Endodermal cell (in vitro differentiated cells): ENCODE measurements around the gene NXPH2. TPM values are rescaled to one million over a fixed set of nuclear protein-coding genes. Genes with fewer than 3 reads are reported as not detected.

Source experiments
- DNase-seq: peaks from one replicate; pipeline ENCODE4 v3.0.0-alpha.2; 2017
- H3K27ac ChIP-seq: 2 replicates; pipeline ENCODE4 v1.5.1; 2013; ENCODE audit warnings: mild to moderate bottlenecking, low read depth, low read length, moderate library complexity
- H3K27me3 ChIP-seq: 2 replicates; pipeline ENCODE4 v1.6.1; 2013; ENCODE audit warnings: mild to moderate bottlenecking, low read length, moderate library complexity; ENCODE audit not compliant: insufficient read depth, control insufficient read depth, poor library complexity, severe bottlenecking
- H3K36me3 ChIP-seq: 2 replicates; pipeline ENCODE4 v1.7.0; 2013; ENCODE audit warnings: mild to moderate bottlenecking, low read length, moderate library complexity; ENCODE audit not compliant: control insufficient read depth, insufficient read depth
- H3K4me1 ChIP-seq: one replicate; pipeline ENCODE4 v1.7.0; 2013; ENCODE audit warnings: low read length; ENCODE audit not compliant: control insufficient read depth, insufficient read depth
- H3K4me3 ChIP-seq: 2 replicates; pipeline ENCODE4 v1.5.1; 2013; ENCODE audit warnings: mild to moderate bottlenecking, low read length, moderate library complexity
- H3K9ac ChIP-seq: 2 replicates; pipeline ENCODE4 v1.6.1; 2013; ENCODE audit warnings: mild to moderate bottlenecking, low read length, moderate library complexity; ENCODE audit not compliant: poor library complexity, severe bottlenecking; ENCODE audit errors: extremely low read depth
- H3K9me3 ChIP-seq: 2 replicates; pipeline ENCODE4 v1.6.1; 2013; ENCODE audit warnings: mild to moderate bottlenecking, low read length, moderate library complexity; ENCODE audit not compliant: control insufficient read depth
- H3K27ac Mint-ChIP-seq: 2 replicates; pipeline ENCODE4 v1.8.0; 2020; ENCODE audit warnings: mixed read lengths
- H3K27me3 Mint-ChIP-seq: 2 replicates; pipeline ENCODE4 v1.8.0; 2021; ENCODE audit warnings: mild to moderate bottlenecking, mixed read lengths; ENCODE audit not compliant: insufficient read depth
- H3K36me3 Mint-ChIP-seq: 2 replicates; pipeline ENCODE4 v1.8.0; 2020; ENCODE audit warnings: low read depth, mixed read lengths
- H3K4me1 Mint-ChIP-seq: 2 replicates; pipeline ENCODE4 v1.8.0; 2020; ENCODE audit warnings: mixed read lengths
- H3K4me3 Mint-ChIP-seq: 2 replicates; pipeline ENCODE4 v1.8.0; 2020; ENCODE audit warnings: mild to moderate bottlenecking, moderate library complexity, mixed read lengths
- H3K9me3 Mint-ChIP-seq: 2 replicates; pipeline ENCODE4 v1.8.0; 2020; ENCODE audit warnings: mild to moderate bottlenecking, mixed read lengths
- CTCF ChIP-seq: fragments of 200-600 bp; sonication (generic); conservative IDR thresholded peaks from 2 replicates; pipeline ENCODE4 v1.5.0; 2021; ENCODE audit warnings: antibody characterized with exemption, mild to moderate bottlenecking
- WGBS, 2 experiments: methylation state at CpG; one replicate each; pipeline versions ENCODE4 v1.1.5 to v1.1.7; 2013; ENCODE audit warnings: missing lambda C conversion rate in 2 of 2, mixed read lengths in 1 of 2; ENCODE audit not compliant: insufficient coverage in 1 of 2, insufficient read length in 1 of 2; 5-methylcytosine and 5-hydroxymethylcytosine counted together
- total RNA-seq, 2 donors: library from RNA; stranded (reverse); fragmentation: NEBNext Ultra II Directional in 1 of 2; extraction: Animal tissue kit (Norgen Biotek cat#: 25700) in 1 of 2; gene quantifications; 2 replicates in 1 of 2; 3 replicates in 1 of 2; pipeline ENCODE4 v1.2.1, GENCODE V29; 2021

The NXPH2 gene
- total RNA-seq, 2 donors from 2014 or later: 3.7 to 4.8 TPM

GRCh38 chr2:138622613-138623012 lies 157.6 kb downstream of the NXPH2 start:
- Histone ChIP-seq H3K4me1 (no peaks in the 10 kb centered on the region), H3K9ac (no peak overlapping the region), H3K27me3 (no peaks in the 10 kb centered on the region), H3K9me3 (no peaks in the 10 kb centered on the region), H3K36me3 (no peaks in the 10 kb centered on the region), H3K27ac (no peak overlapping the region), H3K4me3 (no peak overlapping the region)
- Mint-ChIP-seq H3K4me3 (no peak overlapping the region), H3K27me3 (no peaks in the 10 kb centered on the region), H3K36me3 (no peaks in the 10 kb centered on the region), H3K9me3 (no peaks in the 10 kb centered on the region), H3K4me1 (no peaks in the 10 kb centered on the region), H3K27ac (no peak overlapping the region)
- DNase-seq: no peak
- no peak for TF ChIP-seq CTCF
- 91 to 100% methylated on average over 3 of the region's 3 CpGs for WGBS, 2 experiments

GRCh38 chr2:138621139-138621538 lies 159.1 kb downstream of the NXPH2 start:
- H3K4me1 Mint-ChIP-seq: no peaks in the 10 kb centered on the region
- peak; percentile 36 for TF ChIP-seq CTCF
- H3K27ac Mint-ChIP-seq: no peak overlapping the region
- no peaks in the 10 kb centered on the region for H3K36me3 Mint-ChIP-seq
- 87 to 90% methylated on average over 1 to 3 of the region's 3 CpGs for WGBS, 2 experiments
- H3K9me3 ChIP-seq: no peaks in the 10 kb centered on the region
- H3K27me3 Mint-ChIP-seq: no peaks in the 10 kb centered on the region
- no peak overlapping the region for H3K9ac ChIP-seq
- no peaks in the 10 kb centered on the region for H3K36me3 ChIP-seq
- DNase-seq: no peak
- no peaks in the 10 kb centered on the region for H3K27me3 ChIP-seq
- no peak overlapping the region for H3K4me3 Mint-ChIP-seq
- H3K4me3 ChIP-seq: no peak overlapping the region
- H3K9me3 Mint-ChIP-seq: no peaks in the 10 kb centered on the region
- H3K4me1 ChIP-seq: no peaks in the 10 kb centered on the region
- no peak overlapping the region for H3K27ac ChIP-seq

GRCh38 chr2:138620431-138620830 lies 159.8 kb downstream of the NXPH2 start:
- no peak overlapping the region for H3K9ac ChIP-seq
- no peak overlapping the region for H3K4me3 Mint-ChIP-seq
- no peaks in the 10 kb centered on the region for H3K27me3 Mint-ChIP-seq
- H3K27ac Mint-ChIP-seq: no peak overlapping the region
- H3K4me1 Mint-ChIP-seq: no peaks in the 10 kb centered on the region
- H3K4me1 ChIP-seq: no peaks in the 10 kb centered on the region
- H3K4me3 ChIP-seq: no peak overlapping the region
- no peaks in the 10 kb centered on the region for H3K9me3 ChIP-seq
- no peaks in the 10 kb centered on the region for H3K9me3 Mint-ChIP-seq
- H3K27ac ChIP-seq: no peak overlapping the region
- H3K36me3 Mint-ChIP-seq: no peaks in the 10 kb centered on the region
- DNase-seq: no peak
- no peak for TF ChIP-seq CTCF
- H3K27me3 ChIP-seq: no peaks in the 10 kb centered on the region
- no peaks in the 10 kb centered on the region for H3K36me3 ChIP-seq
- 93 to 100% methylated on average over 2 of the region's 2 CpGs for WGBS, 2 experiments
